ENCODE results near the gene CDC42EP1.
"Not testable (repeated sequence)": the region's sequence is repeated elsewhere in the genome, so short reads cannot be mapped to it uniquely, and the experiment has no call there.

The CDC42EP1 gene

DNA sequence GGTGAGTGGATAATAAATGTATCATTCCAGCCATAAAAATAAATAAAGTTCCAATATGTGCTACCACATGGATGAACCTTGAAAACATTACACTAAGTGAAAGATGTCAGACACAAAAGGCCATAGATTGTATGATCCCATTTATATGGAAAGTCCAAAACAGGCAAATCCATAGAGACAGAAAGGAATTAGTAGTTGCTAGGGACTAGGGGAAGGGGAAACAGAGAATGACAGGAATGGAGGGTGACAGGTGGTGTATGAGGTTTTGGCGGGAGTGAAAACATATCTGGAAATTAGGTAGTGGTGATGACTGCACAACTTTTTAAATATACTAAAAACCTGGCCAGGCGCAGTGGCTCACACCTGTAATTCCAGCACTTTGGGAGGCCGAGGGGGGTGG, 25.8 kb upstream of the CDC42EP1 start:
- DNase-seq: no peak

DNA sequence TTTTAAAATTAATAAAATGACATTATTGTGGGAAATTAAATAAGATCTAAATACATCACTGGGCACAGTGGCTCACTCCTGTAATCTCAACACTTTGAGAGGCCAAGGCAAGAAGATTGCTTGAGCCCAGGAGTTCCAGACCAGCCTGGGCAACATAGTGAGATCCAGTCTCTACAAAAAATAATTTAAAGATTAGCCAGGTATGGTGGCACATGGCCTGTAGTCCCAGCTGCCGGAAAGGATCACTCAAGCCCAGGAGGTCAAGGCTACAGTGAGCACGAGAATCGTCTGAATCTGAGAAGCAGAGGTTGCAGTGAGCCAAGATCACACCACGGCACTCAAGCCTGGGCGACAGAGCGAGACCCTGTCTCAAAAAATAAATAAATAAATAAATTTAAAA, 25.1 kb upstream of the CDC42EP1 start:
- no peak for DNase-seq

GRCh38 chr22:37538590-37539357, 21.5 kb upstream of the CDC42EP1 start:
- peak; percentile 77 for DNase-seq

DNA sequence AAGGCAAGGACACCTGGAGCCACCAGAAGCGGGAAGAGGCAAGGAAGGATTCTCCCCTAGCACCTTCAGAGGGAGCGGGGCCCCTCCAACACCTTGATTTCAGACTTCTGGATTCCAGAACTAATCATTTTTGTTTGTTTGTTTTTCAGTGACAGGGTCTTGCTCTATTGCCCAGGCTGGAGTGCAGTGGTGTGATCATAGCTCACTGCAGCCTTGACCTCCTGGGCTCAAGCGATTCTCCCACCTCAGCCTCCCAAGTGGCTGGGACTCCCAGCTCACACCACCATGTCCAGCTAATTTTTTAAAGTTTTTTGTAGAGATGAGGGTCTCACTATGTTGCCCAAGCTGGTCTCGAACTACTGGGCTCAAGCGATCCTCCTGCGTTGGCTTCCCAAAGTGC, 20.5 kb upstream of the CDC42EP1 start:
- not testable (repeated sequence) for DNase-seq

DNA sequence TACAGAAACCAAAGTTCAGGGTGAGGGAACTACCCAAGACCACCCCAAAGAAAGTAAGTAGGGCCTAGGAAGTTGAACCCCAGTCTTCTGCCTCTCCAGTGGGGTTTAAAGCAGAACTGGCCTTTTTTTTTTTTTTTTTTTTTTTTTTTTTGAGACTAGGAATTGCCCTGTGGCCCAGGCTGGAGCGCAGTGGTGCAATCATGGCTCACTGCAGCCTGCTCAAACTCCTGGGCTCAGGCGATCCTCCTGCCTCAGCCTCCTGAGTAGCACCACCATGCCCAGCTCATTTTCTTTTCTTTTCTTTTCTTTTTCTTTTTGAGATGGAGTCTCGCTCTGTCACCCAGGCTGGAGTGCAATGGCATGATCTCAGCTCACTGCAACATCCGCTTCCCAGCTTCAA, 17.9 kb upstream of the CDC42EP1 start:
- not testable (repeated sequence) for DNase-seq

DNA sequence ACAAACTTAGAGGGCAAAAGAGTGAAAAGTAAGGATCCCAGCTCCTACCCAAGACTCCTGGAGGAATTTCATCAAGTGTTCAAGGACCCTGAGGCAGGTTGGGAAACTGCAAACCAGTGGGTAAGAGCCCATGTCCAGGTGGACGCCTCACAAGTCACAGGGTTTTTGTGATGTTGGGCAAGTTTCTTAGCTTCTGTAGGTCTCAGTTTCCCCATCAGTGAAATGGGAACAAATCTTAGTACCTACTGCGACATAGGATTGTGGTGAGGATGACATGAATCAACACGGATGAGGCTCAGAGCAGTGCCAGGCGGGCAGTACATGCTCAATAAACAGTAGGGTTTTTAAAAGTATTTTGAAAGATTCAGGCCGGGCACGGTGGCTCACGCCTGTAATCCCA, 17.3 kb upstream of the CDC42EP1 start:
- DNase-seq: no peak

GRCh38 chr22:37544955-37545702, 15.2 kb upstream of the CDC42EP1 start:
- DNase-seq: peak; percentile 20

DNA sequence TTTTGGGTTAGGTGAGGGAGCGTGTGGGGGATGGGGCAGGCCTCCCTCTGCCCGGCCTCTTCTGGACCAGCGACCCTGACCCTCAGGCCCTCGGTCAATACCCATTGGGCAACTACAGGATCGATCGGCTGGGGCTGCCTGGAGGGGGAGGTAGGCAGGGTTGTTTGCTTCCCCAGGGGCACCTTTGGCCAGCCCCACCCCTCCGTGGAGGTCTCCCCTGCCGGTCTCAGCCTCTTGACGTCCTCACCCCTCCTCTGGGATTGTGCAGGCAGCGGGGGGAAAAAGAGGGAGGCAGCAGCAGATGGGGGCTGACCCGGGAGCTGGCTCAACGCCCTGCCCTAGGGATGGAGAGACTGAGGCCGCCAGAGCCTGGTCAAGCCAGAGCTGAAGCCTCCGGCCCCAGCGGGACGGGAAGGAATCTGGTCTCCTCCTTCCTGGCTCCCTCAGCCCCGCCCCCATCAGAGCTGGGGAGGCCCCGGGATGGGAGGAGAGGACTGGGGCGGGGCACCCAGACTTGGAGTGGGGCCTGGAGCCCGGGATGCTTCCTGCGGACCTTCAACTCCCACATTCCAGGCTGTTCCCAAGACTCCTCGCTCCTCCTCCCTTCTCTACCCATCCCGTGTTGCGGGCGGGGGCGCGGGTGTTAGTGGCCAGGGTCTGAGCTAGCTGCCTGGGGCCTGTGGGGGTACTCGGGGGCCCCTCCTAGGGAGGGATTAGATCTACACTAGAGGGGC, 14.4 kb upstream of the CDC42EP1 start:
- no peak for DNase-seq

GRCh38 chr22:37546437-37547250, 13.6 kb upstream of the CDC42EP1 start:
- DNase-seq: no peak

GRCh38 chr22:37547251-37547741, 13.0 kb upstream of the CDC42EP1 start:
- no peak for DNase-seq

DNA sequence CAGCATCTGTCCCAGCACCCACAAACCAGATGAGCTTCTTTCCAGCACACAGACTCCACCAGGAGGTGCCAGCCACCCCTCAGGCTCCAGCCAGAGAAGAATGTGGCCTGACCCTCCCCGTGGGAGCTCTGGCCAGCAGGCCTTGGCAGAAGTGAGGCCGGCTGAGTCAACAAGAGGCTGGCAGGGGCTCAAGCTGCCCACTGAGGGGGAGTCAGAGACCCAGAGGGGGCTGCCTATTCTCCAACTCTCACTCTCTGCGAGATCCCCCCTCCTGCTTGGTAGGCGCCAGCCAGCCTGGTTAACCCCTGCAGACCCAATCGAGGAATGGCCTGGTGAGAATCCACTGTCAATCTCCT, 10.6 kb upstream of the CDC42EP1 start:
- DNase-seq: no peak

DNA sequence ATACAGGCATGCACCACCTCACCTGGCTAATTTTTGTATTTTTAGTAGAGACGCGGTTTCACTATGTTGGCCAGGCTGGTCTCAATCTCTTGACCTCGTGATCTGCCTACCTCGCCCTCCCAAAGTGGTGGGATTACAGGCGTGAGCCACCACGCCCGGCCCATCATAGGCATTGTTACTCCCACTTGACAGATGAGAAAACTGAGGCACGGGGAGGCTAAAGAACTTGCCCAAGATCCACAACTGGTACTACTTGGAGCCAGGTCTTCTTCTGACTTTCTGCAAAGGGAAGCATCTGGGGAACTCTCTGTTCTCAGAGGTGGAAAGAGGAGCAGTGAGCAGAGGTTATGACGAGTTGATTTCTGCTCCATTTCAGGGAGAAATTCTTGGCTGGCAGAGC, 9.4 kb upstream of the CDC42EP1 start:
- not testable (repeated sequence) for DNase-seq

DNA sequence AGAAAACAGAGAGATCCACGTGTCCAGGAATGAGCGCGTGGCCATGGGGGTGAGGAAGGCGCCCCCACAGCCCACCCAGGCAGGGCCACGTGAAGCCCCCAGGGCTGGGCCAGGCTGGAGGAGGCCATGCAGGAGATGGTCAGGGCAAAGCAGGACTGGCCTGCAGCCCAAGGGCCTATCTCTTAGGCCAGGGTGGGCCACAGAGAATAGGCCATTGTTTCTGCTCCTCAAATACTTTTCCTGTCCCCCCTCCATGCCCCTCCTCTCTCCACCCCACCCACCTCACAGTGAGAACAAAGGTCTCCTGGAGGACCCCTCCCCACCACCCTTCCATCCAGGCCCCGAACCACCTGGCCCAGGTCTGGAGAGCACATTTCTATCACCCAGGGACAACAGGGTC, 8.3 kb upstream of the CDC42EP1 start:
- no peak for DNase-seq

GRCh38 chr22:37552524-37553163, 7.6 kb upstream of the CDC42EP1 start:
- DNase-seq: no peak

DNA sequence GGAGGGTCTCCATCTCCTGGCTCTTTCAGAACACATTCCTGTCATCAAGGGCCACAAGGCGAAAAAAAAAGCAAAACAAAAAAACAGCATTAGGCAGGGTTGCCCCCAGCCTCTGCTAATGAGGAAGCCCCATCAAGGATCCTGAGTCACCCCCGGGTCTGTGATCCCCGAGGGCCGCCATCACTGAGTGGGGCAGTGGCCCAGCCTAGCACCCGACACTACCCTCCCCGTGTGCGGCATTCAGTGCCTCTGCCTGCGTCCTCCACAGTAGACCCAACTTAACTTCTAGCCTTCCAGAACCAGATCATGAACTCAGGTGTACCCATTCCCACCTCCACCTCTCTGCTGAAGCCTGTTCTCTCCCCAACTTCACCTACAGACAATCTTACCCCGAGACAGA, 6.6 kb upstream of the CDC42EP1 start:
- no peak for DNase-seq

GRCh38 chr22:37555029-37555428, 5.3 kb upstream of the CDC42EP1 start:
- DNase-seq: no peak

DNA sequence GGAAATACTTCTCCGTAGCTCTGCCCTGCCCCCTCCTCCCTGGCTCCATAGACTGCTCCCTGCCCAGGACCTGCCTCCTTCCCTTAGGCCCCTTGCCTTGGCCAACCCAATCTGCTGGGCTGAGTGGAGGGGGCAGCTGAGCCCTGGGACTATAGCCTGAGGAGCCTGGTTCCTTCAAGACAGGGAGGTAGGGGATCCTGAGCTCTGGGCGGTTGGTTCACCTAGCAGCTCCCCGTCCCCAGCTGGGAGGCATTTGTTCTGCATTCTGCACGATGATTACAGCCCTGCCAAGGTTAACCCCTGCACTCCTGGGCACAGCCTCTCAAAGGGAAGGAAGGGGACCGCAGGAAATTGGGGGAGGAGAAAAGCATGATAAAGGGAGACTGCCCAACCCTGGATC, 3.6 kb upstream of the CDC42EP1 start:
- DNase-seq: no peak

- DNase-seq: no peak
Measured at GRCh38 chr22:37557321-37558001, 2.8 kb upstream of the CDC42EP1 start.

DNA sequence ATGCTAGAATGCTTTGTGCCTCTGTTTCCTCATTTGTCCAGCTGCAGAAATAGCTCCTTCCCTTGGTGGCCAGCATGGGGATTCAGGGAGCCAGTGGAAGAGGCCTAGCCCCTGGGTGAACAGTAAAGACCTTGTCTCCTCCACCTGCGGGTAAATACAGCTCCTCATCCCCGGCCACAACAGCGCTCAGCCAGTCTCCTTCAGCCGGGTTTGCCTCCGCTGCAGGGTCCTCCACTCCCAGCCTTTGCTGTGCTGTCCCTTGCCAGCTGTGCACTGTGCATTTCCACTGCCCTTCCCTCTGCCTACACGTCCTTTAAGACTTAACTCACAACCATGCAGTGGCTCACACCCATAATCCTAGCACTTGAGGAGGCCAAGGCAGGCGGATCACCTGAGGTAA, 1.5 kb upstream of the CDC42EP1 start:
- no peak for DNase-seq

GRCh38 chr22:37559521-37559900, 769 bp upstream of the CDC42EP1 start:
- DNase-seq: no peak

DNA sequence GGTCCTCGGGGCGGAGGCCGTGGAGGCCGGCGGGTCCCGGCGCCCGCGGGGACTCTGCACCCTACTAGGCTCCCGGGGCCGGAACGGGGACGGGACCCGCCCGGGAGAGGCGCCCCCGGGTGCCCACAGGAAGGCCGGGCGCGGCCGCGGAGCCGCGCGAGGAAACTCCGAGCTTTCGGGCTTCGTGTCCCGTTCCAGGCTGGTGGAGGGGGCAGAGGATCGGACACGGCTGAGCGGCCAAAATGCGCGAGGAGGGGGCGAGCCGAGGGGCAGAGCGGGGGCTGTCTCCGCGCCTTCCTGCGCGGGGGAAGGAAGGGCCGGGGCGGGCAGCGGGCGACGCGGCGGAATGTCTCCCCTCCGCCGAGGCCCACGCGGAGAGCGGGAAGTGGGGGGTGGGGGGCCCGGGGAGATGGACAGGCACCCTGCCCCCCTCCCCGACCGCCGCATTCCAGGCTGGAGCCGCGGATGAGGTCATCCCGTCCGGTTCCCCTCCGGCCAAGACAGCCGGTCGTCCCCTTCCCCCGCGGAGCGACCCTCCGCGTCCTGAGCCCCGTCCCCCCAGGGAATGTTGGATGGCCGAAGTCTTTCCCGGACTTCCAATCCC, 430 bp downstream of the CDC42EP1 start:
- no peak for DNase-seq
